DOHH2 (cell line): Measurements from ENCODE around the gene EPGN.
A peak's percentile ranks its signal among the peaks of the same experiment; 100 is the strongest.

Experiments used
- H3F3A ChIP-seq: fragments of 200-600 bp; sonication (generic), shearing (Covaris generic); 2 replicates; pipeline ENCODE4 v1.6.0; 2016; ENCODE audit warnings: antibody characterized with exemption, mild to moderate bottlenecking; ENCODE audit not compliant: control insufficient read depth, insufficient read depth
- H3K27ac ChIP-seq: fragments of 200-600 bp; sonication (generic); 2 replicates; pipeline ENCODE4 v1.5.1; 2014; ENCODE audit warnings: low read depth, mild to moderate bottlenecking, low read length, moderate library complexity
- H3K27me3 ChIP-seq: fragments of 200-600 bp; sonication (generic); 2 replicates; pipeline ENCODE4 v1.6.1; 2014; ENCODE audit warnings: mild to moderate bottlenecking, low read length, mixed read lengths; ENCODE audit not compliant: control insufficient read depth
- H3K36me3 ChIP-seq: fragments of 200-600 bp; sonication (generic); 2 replicates; pipeline ENCODE4 v1.6.1; 2014; ENCODE audit warnings: mild to moderate bottlenecking, low read length, moderate library complexity, mixed read lengths; ENCODE audit not compliant: control insufficient read depth
- H3K4me1 ChIP-seq: fragments of 200-600 bp; sonication (generic); 2 replicates; pipeline ENCODE4 v1.6.1; 2014; ENCODE audit warnings: mild to moderate bottlenecking, low read length, mixed read lengths; ENCODE audit not compliant: control insufficient read depth
- H3K4me2 ChIP-seq: fragments of 200-600 bp; sonication (generic); 2 replicates; pipeline ENCODE4 v1.6.0; 2014; ENCODE audit warnings: mild to moderate bottlenecking, low read length, moderate library complexity
- H3K4me3 ChIP-seq: fragments of 200-600 bp; sonication (generic); 2 replicates; pipeline ENCODE4 v1.5.1; 2014; ENCODE audit warnings: mild to moderate bottlenecking, low read length, mixed read lengths
- H3K79me2 ChIP-seq: fragments of 200-600 bp; sonication (generic); 2 replicates; pipeline ENCODE4 v1.6.1; 2014; ENCODE audit warnings: mild to moderate bottlenecking, low read length, mixed read lengths; ENCODE audit not compliant: control insufficient read depth
- H3K9me2 ChIP-seq: fragments of 200-600 bp; sonication (generic); replicated peaks from 2 replicates; pipeline ENCODE4 v1.6.1; 2014; ENCODE audit warnings: mild to moderate bottlenecking, low read length, mixed read lengths; ENCODE audit not compliant: control insufficient read depth
- H3K9me3 ChIP-seq: fragments of 200-600 bp; sonication (generic); 2 replicates; pipeline ENCODE4 v1.6.1; 2014; ENCODE audit warnings: antibody characterized with exemption, low read length, mixed read lengths; ENCODE audit not compliant: control insufficient read depth, insufficient read depth
- H4K20me1 ChIP-seq: fragments of 200-600 bp; sonication (generic); 2 replicates; pipeline ENCODE4 v1.6.0; 2014; ENCODE audit warnings: low read depth, mild to moderate bottlenecking, antibody characterized with exemption, low read length, moderate library complexity; ENCODE audit not compliant: control insufficient read depth, insufficient read depth
- CTCF ChIP-seq: fragments of 200-600 bp; sonication (generic); IDR thresholded peaks from one replicate; pipeline ENCODE4 v1.5.1; 2014; ENCODE audit warnings: antibody characterized with exemption, mild to moderate bottlenecking, low read depth, low read length; ENCODE audit not compliant: poor library complexity, severe bottlenecking
- EZH2phosphoT487 ChIP-seq: fragments of 200-600 bp; sonication (generic); IDR thresholded peaks from 2 replicates; pipeline ENCODE4 v1.6.1; 2017; ENCODE audit warnings: borderline replicate concordance, mild to moderate bottlenecking, antibody characterized with exemption, low read length, moderate library complexity, mixed read lengths

The EPGN gene

GRCh38 chr4:74293558-74293957 is 14.7 kb upstream of the EPGN start:
- H3K9me2 ChIP-seq = no peaks in the 10 kb centered on the region
- no peaks in the 10 kb centered on the region for H3K79me2 ChIP-seq
- H3K4me1 ChIP-seq = peaks cover 15% of the 10 kb centered on the region
- no peaks in the 10 kb centered on the region for H3K9me3 ChIP-seq
- H3F3A ChIP-seq = no peaks in the 10 kb centered on the region
- H3K4me2 ChIP-seq = no peak overlapping the region
- no peaks in the 10 kb centered on the region for H3K27me3 ChIP-seq
- no peak overlapping the region for H3K4me3 ChIP-seq
- no peaks in the 10 kb centered on the region for H3K36me3 ChIP-seq
- TF ChIP-seq EZH2phosphoT487 (no peak), CTCF (no peak)
- no peak overlapping the region for H3K27ac ChIP-seq
- no peaks in the 10 kb centered on the region for H4K20me1 ChIP-seq

GRCh38 chr4:74294681-74295080 is 13.6 kb upstream of the EPGN start:
- H3K79me2 ChIP-seq = no peaks in the 10 kb centered on the region
- no peaks in the 10 kb centered on the region for H3F3A ChIP-seq
- no peaks in the 10 kb centered on the region for H3K27me3 ChIP-seq
- H4K20me1 ChIP-seq = no peaks in the 10 kb centered on the region
- H3K4me3 ChIP-seq = no peak overlapping the region
- peaks cover 15% of the 10 kb centered on the region for H3K4me1 ChIP-seq
- H3K9me2 ChIP-seq = no peaks in the 10 kb centered on the region
- TF ChIP-seq CTCF = no peak
- TF ChIP-seq EZH2phosphoT487 = no peak
- no peaks in the 10 kb centered on the region for H3K9me3 ChIP-seq
- no peak overlapping the region for H3K27ac ChIP-seq
- H3K4me2 ChIP-seq = no peak overlapping the region
- no peaks in the 10 kb centered on the region for H3K36me3 ChIP-seq

GRCh38 chr4:74297539-74297938 is 10.7 kb upstream of the EPGN start:
- H3K9me3 ChIP-seq = no peaks in the 10 kb centered on the region
- H3K9me2 ChIP-seq = no peaks in the 10 kb centered on the region
- peak overlapping the region; percentile 36 for H3K4me2 ChIP-seq
- H3K4me1 ChIP-seq = peaks cover 15% of the 10 kb centered on the region
- peak overlapping the region; percentile 5; the same call in 1 of the 2 replicates for H3K4me3 ChIP-seq
- no peaks in the 10 kb centered on the region for H3F3A ChIP-seq
- H4K20me1 ChIP-seq = no peaks in the 10 kb centered on the region
- H3K79me2 ChIP-seq = no peaks in the 10 kb centered on the region
- H3K27me3 ChIP-seq = no peaks in the 10 kb centered on the region
- H3K36me3 ChIP-seq = no peaks in the 10 kb centered on the region
- TF ChIP-seq EZH2phosphoT487 = no peak
- TF ChIP-seq CTCF = no peak
- H3K27ac ChIP-seq = no peak overlapping the region

- H4K20me1 ChIP-seq = no peaks in the 10 kb centered on the region
- no peaks in the 10 kb centered on the region for H3K9me3 ChIP-seq
- H3K4me3 ChIP-seq = no peak overlapping the region
- H3K4me2 ChIP-seq = no peak overlapping the region
- no peak for TF ChIP-seq EZH2phosphoT487
- no peak for TF ChIP-seq CTCF
- H3K79me2 ChIP-seq = no peaks in the 10 kb centered on the region
- no peaks in the 10 kb centered on the region for H3K9me2 ChIP-seq
- H3F3A ChIP-seq = no peaks in the 10 kb centered on the region
- H3K27ac ChIP-seq = no peak overlapping the region
- no peaks in the 10 kb centered on the region for H3K27me3 ChIP-seq
- H3K36me3 ChIP-seq = no peaks in the 10 kb centered on the region
- H3K4me1 ChIP-seq = peaks cover under 1% of the 10 kb centered on the region
These were observed 4.1 kb upstream of the EPGN start for GRCh38 chr4:74304095-74304625.
